ENCODE measurements around the gene CREB3L2.
A peak's percentile ranks its signal among the peaks of the same experiment; 100 is the strongest.
"Not testable (repeated sequence)": the region's sequence is repeated elsewhere in the genome, so short reads cannot be mapped to it uniquely, and the experiment has no call there.

Gene CREB3L2, protein sequence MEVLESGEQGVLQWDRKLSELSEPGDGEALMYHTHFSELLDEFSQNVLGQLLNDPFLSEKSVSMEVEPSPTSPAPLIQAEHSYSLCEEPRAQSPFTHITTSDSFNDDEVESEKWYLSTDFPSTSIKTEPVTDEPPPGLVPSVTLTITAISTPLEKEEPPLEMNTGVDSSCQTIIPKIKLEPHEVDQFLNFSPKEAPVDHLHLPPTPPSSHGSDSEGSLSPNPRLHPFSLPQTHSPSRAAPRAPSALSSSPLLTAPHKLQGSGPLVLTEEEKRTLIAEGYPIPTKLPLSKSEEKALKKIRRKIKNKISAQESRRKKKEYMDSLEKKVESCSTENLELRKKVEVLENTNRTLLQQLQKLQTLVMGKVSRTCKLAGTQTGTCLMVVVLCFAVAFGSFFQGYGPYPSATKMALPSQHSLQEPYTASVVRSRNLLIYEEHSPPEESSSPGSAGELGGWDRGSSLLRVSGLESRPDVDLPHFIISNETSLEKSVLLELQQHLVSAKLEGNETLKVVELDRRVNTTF

DNA sequence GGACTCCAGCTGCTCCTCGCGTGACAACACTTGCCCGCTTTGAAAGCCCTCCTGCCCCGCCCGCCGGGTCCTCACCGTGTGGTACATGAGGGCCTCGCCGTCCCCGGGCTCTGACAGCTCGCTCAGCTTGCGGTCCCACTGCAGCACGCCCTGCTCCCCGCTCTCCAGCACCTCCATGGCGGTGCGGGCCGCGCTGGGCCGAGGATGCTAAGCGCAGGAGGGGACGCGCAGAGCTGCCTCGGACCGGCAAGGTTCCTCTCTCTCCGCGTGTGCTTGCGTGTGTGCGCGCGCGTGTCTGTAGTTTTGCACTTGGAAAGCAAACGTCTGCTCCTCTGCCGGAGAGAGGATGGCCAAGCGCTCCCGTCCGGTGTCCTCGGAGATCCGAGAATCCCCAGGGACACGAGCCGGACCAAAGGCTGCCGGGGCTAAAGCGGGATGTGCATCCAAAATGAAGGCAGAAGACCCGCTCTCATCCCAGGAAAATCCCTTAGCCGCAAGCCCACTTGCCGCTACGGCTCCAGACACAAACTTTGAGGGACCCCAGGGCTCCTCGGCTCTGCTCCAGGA is at the start of gene CREB3L2:
TSS of gene CREB3L2 (minus strand) at position 558 of the 567 bp plus-strand sequence. CDS start at position 177, 381 bp downstream.
- DNase-seq (ENCODE audit: low read depth) = no peak

DNA sequence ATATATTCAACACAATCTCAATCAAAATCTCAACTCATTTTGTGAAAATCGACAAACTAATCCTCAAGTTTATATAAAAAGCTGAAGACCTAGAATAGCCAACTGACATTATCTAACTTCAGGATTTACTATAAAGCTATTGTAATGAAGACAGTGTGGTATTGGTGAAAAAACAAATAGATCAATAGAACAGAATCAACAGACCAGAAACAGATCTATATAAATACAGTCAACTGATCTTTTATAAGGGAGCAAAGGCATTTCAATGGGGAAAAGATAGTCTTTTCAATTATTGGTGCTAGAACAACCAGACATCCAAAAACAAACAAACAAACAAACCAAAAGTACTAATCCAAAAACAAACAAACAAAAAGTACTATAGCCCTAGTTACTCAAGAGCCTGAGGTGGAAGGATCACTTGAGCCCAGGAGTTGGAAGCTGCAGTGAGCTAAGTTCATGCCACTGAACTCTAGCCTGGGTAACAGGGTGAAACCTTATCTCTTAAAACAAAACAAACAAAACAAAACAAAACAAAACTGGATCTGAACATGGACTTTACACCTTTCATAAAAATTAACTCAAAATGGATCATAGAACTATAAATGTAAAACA is 47.7 kb upstream of the CREB3L2 start:
- DNase-seq (ENCODE audit: low read depth) = no peak

DNA sequence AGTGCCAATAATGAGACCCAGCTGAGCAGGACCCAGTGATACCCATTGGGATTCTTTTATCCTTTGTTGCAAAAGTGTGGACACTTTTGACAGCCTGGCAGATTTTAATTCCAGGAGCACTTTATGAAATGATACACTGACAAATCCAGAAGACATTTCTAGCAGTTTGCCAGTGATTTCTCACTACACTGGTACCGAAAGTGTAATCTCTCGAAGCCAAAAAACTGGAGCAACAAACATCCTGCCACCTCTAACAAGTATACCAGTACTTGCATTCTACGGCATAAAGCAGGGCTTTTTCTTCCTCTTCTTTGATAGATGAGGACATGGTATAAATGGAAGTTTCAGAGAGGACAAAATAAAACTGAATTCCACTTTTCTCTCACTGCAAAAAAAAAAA is 46.0 kb upstream of the CREB3L2 start:
- no peak for DNase-seq (ENCODE audit: low read depth)

DNA sequence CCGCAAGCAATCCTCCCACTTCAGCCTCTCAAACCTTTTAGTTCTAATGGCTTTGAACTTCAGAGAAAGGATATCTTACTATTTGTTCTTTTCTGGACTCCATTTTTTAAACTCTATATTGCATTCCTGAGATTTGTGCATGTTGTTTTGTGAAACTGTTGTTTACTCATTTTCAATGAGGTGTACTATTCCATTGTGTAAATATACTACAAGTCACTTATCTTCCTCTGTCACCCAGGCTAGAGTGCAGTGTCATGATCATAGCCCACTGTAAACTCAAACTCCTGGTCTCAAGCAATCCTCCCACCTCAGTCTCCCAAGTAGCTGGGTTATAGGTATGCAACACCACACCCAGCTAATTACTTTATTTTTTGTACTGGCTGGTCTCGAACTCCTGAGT is 43.0 kb upstream of the CREB3L2 start:
- DNase-seq (ENCODE audit: low read depth) = no peak

DNA sequence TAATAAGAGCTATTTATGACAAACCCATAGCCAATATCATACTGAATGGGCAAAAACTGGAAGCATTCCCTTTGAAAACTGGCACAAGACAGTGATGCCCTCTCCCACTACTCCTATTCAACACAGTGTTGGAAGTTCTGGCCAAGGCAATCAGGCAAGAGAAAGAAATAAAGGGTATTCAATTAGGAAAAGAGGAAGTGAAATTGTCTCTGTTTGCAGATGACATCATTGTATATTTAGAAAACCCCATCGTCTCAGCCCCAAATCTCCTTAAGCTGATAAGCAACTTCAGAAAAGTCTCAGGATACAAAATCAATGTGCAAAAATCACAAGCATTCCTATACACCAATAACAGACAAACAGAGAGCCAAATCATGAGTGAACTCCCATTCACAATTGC is 38.2 kb upstream of the CREB3L2 start:
- not testable (repeated sequence) for DNase-seq (ENCODE audit: low read depth)

DNA sequence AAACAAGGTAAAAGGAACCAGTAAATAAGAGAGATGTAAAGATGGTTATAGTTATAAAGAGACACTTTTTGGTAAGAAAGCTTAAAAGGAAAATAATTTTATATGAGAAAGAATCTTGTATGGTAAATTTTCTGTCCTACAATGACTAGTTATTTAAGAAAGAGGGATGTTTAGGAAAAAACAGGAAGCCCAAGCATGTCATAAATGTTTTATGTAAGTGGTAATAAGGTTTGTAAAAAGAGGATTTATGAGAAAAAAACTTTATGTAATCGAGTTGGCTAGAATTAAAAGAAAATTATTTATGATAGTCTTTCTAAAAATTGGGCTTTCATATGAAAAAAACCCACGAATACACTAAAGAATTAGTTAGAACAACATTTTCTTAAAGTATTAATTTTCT is 34.2 kb upstream of the CREB3L2 start:
- DNase-seq (ENCODE audit: low read depth) = no peak

DNA sequence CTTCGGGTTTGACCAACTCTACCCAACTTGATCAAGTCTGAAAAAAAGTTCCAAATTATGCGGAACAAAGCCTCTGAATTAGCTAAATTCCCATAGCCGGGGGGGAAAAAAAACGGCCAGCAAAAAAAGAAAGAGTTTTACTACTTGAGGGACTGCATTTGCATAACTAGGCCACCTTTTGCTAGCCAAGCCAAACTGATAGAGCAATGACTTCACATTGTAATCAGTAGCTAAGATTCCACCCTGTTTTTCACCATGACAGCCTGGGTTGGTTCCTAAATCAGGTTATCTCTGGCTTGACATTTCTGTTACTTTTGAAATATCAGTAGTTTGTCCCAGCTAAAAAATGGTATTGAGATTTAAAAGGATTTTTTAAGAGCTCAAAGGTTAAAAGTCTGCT is 31.4 kb upstream of the CREB3L2 start:
- no peak for DNase-seq (ENCODE audit: low read depth)

DNA sequence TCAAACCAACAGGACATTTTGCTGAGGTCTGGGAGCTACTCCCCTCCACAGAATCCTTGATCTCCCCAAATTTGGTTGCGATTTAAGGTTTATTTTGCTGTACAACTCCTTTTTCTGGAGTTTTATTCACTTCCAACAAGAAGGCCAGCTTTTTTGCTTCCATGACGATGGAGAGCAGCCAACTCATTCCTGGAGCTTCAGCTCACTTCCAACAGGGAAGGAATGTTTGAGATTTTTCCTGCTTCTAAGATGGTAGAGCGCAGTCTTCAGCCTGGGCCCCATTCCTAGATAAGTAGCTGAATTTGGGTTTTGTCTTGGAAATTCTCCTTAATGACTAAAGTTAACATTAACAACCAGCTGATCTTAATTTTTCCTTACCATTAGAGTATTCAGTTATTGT is 30.9 kb upstream of the CREB3L2 start:
- no peak for DNase-seq (ENCODE audit: low read depth)

DNA sequence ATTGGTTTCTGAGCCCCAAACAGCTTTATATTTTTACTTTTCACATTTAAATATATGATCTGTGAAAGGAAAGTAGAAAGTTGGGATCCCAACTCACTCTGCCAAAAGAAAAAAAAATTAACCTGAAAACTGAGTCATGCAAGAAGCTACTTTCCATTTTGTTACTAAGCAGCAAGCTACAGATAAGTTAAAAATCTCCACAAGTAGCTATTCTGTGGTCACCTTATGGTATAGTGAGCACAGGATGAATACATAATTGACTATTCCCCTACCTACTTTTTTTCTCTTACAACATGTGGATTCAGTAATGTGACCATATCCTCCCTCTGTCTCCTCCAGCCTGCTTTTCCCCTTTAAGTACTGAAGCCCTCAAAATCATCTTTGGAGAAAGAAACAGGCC is 30.3 kb upstream of the CREB3L2 start:
- DNase-seq (ENCODE audit: low read depth) = no peak

DNA sequence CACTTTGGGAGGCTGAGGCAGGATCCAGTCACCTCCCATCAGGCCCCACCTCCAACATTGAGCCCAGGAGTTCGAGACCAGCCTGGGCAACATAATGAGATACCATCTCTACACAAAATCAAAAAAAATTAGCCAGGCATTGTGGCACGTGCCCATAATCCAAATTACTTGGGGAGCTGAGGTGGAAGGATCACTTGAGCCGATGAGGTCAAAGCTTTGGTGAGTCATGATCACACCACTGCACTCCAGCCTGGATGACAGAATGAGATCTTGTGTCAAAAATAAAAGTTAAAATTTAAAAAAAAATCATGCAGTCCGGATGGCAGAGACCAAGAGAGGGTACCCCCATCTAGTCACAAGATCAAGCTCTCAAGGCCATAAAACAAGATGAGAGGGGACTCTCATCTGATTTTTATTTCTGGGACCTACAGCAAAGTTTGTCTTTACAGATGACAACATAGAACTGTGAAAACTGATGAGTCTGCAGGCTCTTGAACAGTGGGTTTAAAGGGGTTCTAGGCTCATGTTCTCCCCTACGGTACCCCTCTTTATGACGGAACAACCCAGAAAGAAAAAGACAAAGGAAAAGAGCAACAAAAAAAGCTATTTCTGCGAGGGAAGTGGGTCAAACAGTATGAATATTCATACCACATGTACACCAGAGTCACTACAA is 28.9 kb upstream of the CREB3L2 start:
- peak; percentile 36 for DNase-seq (ENCODE audit: low read depth)

DNA sequence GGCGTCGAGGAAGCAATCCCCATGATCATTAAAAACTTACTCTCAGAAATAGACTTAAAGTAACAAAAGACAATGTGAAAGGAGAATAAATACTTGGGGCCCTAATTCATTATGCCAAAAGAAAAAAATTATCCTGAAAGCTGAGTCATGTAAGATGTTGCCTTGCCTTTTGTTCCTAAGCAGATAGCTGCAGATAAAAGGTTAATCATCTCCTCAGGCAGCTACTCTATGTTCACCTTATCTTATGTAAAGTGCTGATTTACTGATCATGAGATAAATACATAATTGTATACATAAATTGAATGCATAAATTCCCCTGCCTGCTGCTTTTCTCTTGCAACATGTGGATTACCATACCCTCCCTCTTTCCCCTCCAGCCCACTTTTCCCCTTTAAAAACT is 28.1 kb upstream of the CREB3L2 start:
- DNase-seq (ENCODE audit: low read depth) = no peak

DNA sequence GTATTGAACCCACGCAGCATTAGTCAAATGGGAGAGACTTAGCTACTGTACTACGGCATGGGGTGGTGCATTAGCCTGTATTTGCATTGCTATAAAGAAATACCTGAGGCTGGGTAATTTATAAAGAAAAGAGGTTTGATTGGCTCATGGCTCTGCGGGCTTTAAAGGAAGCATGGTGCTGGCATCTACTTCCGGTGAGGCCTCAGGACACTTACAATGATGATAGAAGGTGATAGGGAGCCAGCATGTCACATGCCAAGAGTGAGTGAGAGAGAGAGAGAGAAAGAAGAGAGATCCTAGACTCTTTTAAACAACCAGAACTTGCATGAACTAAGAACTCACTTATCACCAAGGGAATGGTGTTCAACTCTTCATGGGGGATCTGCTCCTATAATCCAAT is 27.2 kb upstream of the CREB3L2 start:
- DNase-seq (ENCODE audit: low read depth) = no peak

DNA sequence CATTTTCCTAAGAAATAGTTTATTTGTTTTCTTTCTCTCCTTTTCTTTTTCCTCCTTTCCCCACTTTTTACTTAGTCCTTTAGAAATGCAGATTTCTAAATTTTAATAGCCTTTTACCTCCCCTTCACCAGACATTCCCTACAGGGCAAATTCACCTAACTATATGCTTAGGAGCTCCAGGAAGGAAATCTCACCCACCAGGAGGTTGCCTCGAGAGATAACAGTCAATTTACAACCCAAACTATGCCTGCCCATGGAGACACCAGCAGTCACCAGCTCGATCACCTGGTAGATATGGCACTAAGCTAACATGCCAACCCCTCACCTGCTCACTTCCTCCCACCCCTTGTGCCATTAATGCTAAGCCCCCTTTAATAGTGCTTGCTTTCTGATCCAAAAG is 25.2 kb upstream of the CREB3L2 start:
- no peak for DNase-seq (ENCODE audit: low read depth)

DNA sequence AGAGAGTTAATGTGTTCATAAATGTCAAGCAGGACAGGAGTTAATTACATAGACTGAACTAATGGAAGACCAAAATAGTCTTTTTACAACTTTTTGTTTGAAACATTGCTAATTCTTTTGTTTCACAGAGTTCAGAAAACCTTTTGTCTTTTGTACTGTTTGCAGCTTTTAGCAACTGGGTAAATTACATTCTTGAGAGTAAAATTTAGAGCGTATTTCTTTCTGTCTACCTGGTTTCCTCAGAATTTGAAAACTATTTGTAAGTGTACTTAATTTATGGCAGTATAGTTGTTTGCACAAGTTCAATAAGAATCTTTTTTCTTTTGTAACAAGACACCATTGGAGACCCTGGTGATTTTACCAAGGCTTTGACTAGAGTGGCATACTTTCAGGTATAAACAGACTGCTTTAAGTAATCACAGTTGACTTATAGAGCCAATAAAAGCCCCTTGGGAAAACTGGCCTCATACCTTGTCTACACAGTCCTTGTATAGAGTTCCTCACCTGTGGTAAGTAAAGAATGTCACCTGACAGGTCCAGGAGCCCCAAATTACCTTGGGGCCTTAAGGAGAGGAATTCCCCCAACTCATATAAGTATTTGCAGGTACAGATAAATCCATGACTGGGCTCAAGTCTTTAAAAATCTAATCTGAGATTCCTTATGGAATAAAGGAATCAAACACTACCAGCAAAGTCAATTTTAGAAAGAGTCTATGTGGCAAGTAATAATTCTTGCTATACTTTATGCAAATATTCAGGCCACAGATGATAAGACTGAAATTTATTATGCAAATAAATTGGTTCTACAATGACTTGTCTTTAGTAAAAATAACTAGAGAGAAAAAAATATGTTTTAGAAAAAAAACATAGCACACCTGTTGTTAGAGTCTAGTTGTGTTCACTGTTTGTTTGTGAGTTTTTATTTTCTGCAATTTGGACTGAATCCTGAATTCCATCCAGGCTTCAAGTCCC is 23.6 kb upstream of the CREB3L2 start:
- DNase-seq (ENCODE audit: low read depth) = no peak

DNA sequence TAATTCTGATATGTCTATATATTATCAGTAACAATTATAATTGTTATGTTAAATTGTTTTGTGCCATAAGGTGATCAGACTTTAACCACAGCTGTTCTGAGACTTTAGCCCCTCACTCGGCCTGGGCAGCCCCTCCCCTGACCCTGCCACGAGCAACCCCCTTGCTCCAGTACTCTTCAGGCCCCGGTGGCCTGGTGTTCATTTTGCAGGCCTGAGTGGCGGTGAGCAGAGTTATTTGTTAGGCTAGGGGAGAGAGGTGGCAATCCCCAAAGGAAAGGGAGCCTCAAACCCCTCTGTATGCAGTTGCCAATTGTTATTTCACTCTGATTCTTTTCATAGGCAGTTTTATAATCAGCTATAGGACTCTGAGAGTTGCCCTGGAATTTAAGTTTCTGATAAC is 22.9 kb upstream of the CREB3L2 start:
- no peak for DNase-seq (ENCODE audit: low read depth)

DNA sequence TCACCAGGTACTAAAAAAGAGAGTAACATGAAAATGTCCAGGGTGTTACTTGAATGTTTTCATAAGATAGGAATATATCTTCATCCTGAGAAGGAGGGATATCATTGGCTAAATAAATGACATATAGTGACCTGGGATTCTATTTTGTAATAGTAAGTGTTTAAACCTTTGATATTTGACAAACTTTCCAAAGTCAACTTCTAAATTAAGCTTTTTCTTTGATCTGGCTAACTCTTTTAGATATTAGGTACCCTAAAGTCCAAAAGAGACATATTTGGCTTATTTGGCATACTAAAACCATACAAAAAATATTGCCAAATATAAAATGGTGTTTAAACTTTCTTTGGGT is 22.4 kb upstream of the CREB3L2 start:
- no peak for DNase-seq (ENCODE audit: low read depth)

DNA sequence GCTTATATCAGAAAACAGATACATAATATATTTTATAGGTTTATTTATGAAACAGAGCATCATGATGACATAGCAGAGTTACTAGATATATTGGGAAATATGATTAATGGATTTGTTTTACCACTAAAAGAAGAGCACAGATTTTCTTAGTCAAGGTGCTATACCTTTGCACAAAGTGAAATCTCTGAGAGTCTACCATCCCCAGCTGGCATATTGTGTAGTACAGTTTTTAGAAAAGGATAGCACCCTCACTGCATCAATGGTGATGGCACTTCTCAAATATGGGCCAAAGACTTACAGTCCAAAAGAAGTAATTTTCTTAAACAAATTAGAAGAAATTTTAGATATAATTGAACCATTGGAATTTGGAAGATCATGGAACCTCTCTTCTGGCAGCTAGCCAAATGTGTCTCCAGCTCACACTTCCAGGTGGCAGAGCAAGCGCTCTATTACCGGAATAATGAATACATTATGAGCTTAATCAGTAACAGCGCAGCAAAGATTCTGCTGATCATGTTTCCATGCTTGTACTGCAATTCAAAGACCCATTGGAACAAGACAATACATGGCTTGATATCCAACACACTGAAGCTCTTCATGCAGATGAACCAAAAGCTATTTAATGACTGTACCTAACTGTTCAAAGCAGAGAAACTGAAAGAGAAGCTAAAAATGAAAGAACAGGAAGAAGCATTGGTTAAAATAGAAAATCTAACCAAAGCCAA is 21.9 kb upstream of the CREB3L2 start:
- no peak for DNase-seq (ENCODE audit: low read depth)

DNA sequence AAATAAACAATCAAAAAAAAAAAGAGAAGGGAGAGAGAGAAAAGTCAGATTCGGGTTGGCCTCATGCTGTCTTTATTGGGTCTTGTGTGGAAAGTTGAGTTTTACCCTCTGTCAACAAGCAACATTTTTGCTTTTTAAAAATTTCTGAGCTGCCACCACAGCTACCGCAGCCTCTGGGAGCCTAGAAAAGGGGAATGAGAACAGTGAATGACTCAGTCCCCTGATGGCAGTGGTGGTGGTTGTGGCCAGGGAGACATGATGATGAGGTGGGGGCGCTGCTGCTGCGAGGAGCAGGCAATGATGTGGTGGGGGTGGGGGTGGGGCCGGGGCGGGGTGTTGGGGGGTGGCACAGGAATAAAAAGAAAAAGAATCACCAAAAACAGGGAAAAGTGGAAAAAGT is 20.0 kb upstream of the CREB3L2 start:
- DNase-seq (ENCODE audit: low read depth) = no peak

DNA sequence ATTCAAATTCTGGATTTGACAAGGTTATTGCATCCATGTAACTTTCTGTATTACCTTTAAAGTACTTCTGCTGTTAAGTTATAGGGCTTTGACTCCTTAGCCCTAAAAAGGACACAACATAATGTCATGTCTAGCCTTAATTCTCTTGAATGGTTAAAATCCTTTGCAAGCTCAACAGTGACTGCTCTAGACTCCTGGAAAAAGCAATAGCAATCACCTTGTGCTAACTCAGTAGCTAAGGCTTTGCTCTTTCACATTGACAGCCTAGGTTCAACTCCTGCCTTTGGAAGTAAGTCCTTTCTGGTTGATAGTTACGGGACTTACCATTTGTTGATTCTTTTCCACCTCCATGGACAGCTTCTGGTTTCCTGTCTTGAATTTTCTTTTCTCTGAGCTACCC is 16.1 kb upstream of the CREB3L2 start:
- DNase-seq (ENCODE audit: low read depth) = no peak

DNA sequence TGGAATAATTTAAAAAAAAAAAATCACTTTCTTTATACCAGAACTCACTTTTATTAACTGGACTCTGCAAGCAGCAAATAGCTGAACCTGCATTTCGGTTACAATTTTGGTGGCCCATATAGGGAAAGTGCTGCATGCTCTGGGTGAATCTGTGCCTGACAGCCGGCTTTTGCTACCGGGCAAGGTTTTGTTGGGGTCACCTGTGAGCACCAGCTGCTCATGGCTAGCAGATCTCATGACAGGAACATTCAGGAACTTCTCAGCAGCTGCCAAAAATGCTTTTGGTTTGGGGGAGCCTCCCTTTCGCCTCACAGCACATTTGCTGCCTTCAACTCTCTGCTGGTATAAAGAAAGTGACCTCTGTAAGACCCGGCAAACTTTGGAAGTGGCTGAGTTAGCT is 13.2 kb upstream of the CREB3L2 start:
- no peak for DNase-seq (ENCODE audit: low read depth)

DNA sequence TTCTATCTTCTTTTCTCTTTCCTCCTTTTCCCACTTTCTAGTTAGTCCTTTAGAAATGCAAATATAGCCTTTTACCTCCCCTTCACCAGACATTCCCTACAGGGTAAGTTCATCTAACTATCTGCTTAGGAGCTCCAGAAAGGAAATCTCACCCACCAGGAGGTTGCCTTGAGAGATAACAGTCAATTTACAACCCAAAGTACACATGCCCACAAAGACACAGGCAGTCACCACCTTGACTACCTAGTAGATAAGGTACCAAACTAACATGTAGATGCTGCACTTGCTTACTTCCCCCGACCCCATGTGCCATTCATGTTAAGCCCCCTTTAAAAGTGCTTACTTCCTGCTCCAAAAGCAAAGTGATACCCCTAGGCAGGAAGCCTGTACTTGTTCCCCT is 12.8 kb upstream of the CREB3L2 start:
- DNase-seq (ENCODE audit: low read depth) = no peak

All from stromal cell of bone marrow (primary cell).